Nasal cavity respiratory epithelium epithelial cell of viscerocranial mucosa (primary cell): ENCODE results near the gene DIRAS3. TPM values are rescaled to one million over a fixed set of nuclear protein-coding genes. Genes with fewer than 3 reads are reported as not detected.

ENCODE experiments used
- total RNA-seq: library from RNA; depleted of rRNA; stranded (reverse); fragments of >200 nt; gene quantifications from 2 replicates; pipeline ENCODE4 v1.2.3, GENCODE V29; 2014

The DIRAS3 gene
- total RNA-seq, result 0.07 TPM in 1 of 2 replicates, not detected in the other

GRCh38 chr1:68049941-68050878 lies at the start of gene DIRAS3:
DIRAS3 (minus strand) TSS chr1:68050627; CDS start chr1:68047297, 3,330 bp downstream.

Other genes starting within 250 kb of the DIRAS3 start
- 101 and 132 TPM in 2 replicates for gene GNG12, start 217.2 kb downstream of the DIRAS3 start, total RNA-seq
- 35.5 and 64.0 TPM in 2 replicates for gene WLS, start 181.9 kb upstream of the DIRAS3 start, total RNA-seq